GM12878 (cell line): ENCODE results near the gene PTCH2. TPM values are rescaled to one million over a fixed set of nuclear protein-coding genes. Genes with fewer than 3 reads are reported as not detected.
A peak's percentile ranks its signal among the peaks of the same experiment; 100 is the strongest.

Experiments
- ATAC-seq: fragments of 200-7000 bp; cut with Tn5 transposase; 3 replicates; pipeline ENCODE4 v1.9.1; 2020; ENCODE audit warnings: mild to moderate bottlenecking, moderate library complexity
- BruUV-seq: library from RNA; stranded (reverse); fragments of 400-500 nt; replicated peaks from 2 replicates; lab custom pipeline; 2021; lab: Mats Ljungman, UMichigan
- CTCF ChIA-PET: fragments of 300-600 bp; sonication (Branson Sonifier 250); formaldehyde crosslinking; extraction: SDS; loops from one replicate; lab custom pipeline; 2021; ENCODE audit warnings: inconsistent platforms; lab: Yijun Ruan, JAX
- POLR2A ChIA-PET: fragments of 350-600 bp; formaldehyde crosslinking; extraction: SDS; loops from one replicate; lab custom pipeline; 2021; ENCODE audit warnings: inconsistent platforms; lab: Charles Lee
- RAD21 ChIA-PET: fragments of 300-600 bp; sonication (Branson Sonifier 250); formaldehyde crosslinking; loops from one replicate; lab custom pipeline; 2023; ENCODE audit warnings: antibody characterized with exemption; ENCODE audit not compliant: unreplicated experiment; lab: Charles Lee
- SMC1A ChIA-PET: fragments of 300-600 bp; sonication (Branson Sonifier 250); formaldehyde crosslinking; loops from one replicate; lab custom pipeline; 2023; ENCODE audit not compliant: unreplicated experiment, uncharacterized antibody; lab: Charles Lee
- DNase-seq: peaks from one replicate; pipeline ENCODE4 v3.0.0-alpha.2; 2011; ENCODE audit warnings: low read depth, low spot score
- FAIRE-seq: peaks from 3 replicates; lab custom pipeline; 2011; peaks lifted over from hg19 to GRCh38; lab: Jason Lieb, UNC
- H2AFZ ChIP-seq: 2 replicates; pipeline ENCODE4 v1.6.0; 2011; ENCODE audit warnings: low read depth, low read length, control low read depth; ENCODE audit not compliant: control insufficient read depth
- H3K27ac ChIP-seq: 2 replicates; pipeline ENCODE4 v1.5.1; 2011; ENCODE audit warnings: control low read depth; ENCODE audit not compliant: control insufficient read depth, insufficient read depth
- H3K27me3 ChIP-seq, 2 experiments: replicated peaks in 1 of 2; 2 replicates each; pipeline versions ENCODE4 v1.6.0 to v1.6.1; 2011; ENCODE audit warnings: low read length in 1 of 2; ENCODE audit not compliant: control insufficient read depth in 2 of 2, insufficient read depth in 2 of 2
- H3K36me3 ChIP-seq, 2 experiments: 2 replicates each; pipeline ENCODE4 v1.5.1; 2011; ENCODE audit warnings: low read length in 1 of 2; ENCODE audit not compliant: control insufficient read depth in 2 of 2, insufficient read depth in 2 of 2
- H3K4me1 ChIP-seq: 2 replicates; pipeline ENCODE4 v1.6.1; 2011; ENCODE audit warnings: mild to moderate bottlenecking, low read length, moderate library complexity, mixed read lengths; ENCODE audit not compliant: control insufficient read depth, insufficient read depth
- H3K4me2 ChIP-seq: 2 replicates; pipeline ENCODE4 v1.6.0; 2011; ENCODE audit warnings: control low read depth; ENCODE audit not compliant: control insufficient read depth, insufficient read depth
- H3K4me3 ChIP-seq: fragments of 200-600 bp; sonication (generic); 2 replicates; pipeline ENCODE4 v1.5.1; 2016
- H3K79me2 ChIP-seq: 2 replicates; pipeline ENCODE4 v1.6.0; 2011; ENCODE audit warnings: low read length; ENCODE audit not compliant: control insufficient read depth, insufficient read depth
- H3K9ac ChIP-seq: 2 replicates; pipeline ENCODE4 v1.8.0; 2011; ENCODE audit warnings: low read length, control low read depth, mixed read lengths; ENCODE audit not compliant: control insufficient read depth, insufficient read depth
- H3K9me3 ChIP-seq: replicated peaks from 3 replicates; pipeline ENCODE4 v1.5.1; 2011; ENCODE audit warnings: mild to moderate bottlenecking, low read length; ENCODE audit not compliant: control insufficient read depth, insufficient read depth
- H4K20me1 ChIP-seq: 2 replicates; pipeline ENCODE4 v1.6.0; 2011; ENCODE audit not compliant: control insufficient read depth, insufficient read depth
- BCL11A ChIP-seq: IDR thresholded peaks from 2 replicates; pipeline ENCODE4 v1.6.1; 2011; ENCODE audit warnings: low read depth, low read length
- ETV6 ChIP-seq, 2 experiments: fragments of 450-650 bp in 1 of 2; IDR thresholded peaks in 1 of 2; conservative IDR thresholded peaks in 1 of 2; 2 replicates each; pipeline ENCODE4 v1.6.1; 2014; ENCODE audit warnings: antibody characterized with exemption in 1 of 2, borderline replicate concordance in 1 of 2, low read depth in 1 of 2, mild to moderate bottlenecking in 1 of 2, moderate library complexity in 1 of 2
- FOXK2 ChIP-seq: fragments of 450-650 bp; IDR thresholded peaks from 2 replicates; pipeline ENCODE4 v1.6.1; 2017; ENCODE audit warnings: mild to moderate bottlenecking, moderate library complexity
- FOXM1 ChIP-seq: IDR thresholded peaks from 2 replicates; pipeline ENCODE4 v1.6.1; 2012; ENCODE audit warnings: low read depth, mild to moderate bottlenecking, inconsistent platforms, low read length, moderate library complexity
- GABPA ChIP-seq: IDR thresholded peaks from 2 replicates; pipeline ENCODE4 v1.6.1; 2014; ENCODE audit warnings: antibody characterized with exemption, low read depth, mild to moderate bottlenecking, inconsistent platforms
- HDAC6 ChIP-seq: fragments of 200-600 bp; sonication (generic); IDR thresholded peaks from one replicate; pipeline ENCODE4 v1.8.0; 2017; ENCODE audit warnings: antibody characterized with exemption; ENCODE audit not compliant: unreplicated experiment
- IKZF1 ChIP-seq: fragments of 450-650 bp; conservative IDR thresholded peaks from 2 replicates; pipeline ENCODE4 v1.6.1; 2017; ENCODE audit warnings: antibody characterized with exemption, mild to moderate bottlenecking
- MTA2 ChIP-seq: fragments of 450-650 bp; IDR thresholded peaks from 2 replicates; pipeline ENCODE4 v1.6.1; 2016; ENCODE audit warnings: low read depth, mild to moderate bottlenecking, moderate library complexity
- MXI1 ChIP-seq: fragments of 150-350 bp; IDR thresholded peaks from 2 replicates; pipeline ENCODE4 v1.6.1; 2011; ENCODE audit warnings: low read depth, mild to moderate bottlenecking, inconsistent platforms, low read length, improper control_type of control experiment
- MYB ChIP-seq: fragments of 150-350 bp; IDR thresholded peaks from 2 replicates; pipeline ENCODE4 v1.6.1; 2014; ENCODE audit warnings: mild to moderate bottlenecking, low read depth, low read length, borderline replicate concordance
- NFYA ChIP-seq: IDR thresholded peaks from 2 replicates; pipeline ENCODE4 v1.6.1; 2011; ENCODE audit warnings: low read depth, mild to moderate bottlenecking, low read length, improper control_type of control experiment, borderline replicate concordance
- RELA ChIP-seq: fragments of 450-650 bp; IDR thresholded peaks from 2 replicates; pipeline ENCODE4 v1.8.0; 2014; ENCODE audit warnings: borderline replicate concordance; ENCODE audit not compliant: partially characterized antibody
- RUNX3 ChIP-seq: IDR thresholded peaks from 2 replicates; pipeline ENCODE4 v1.6.1; 2012; ENCODE audit warnings: low read length, inconsistent platforms
- SIN3A ChIP-seq: IDR thresholded peaks from 2 replicates; pipeline ENCODE4 v1.6.1; 2012; ENCODE audit warnings: low read depth, low read length, improper control_type of control experiment
- SIX5 ChIP-seq: IDR thresholded peaks from 2 replicates; pipeline ENCODE4 v1.6.1; 2011; ENCODE audit warnings: mild to moderate bottlenecking, low read depth, low read length, moderate library complexity; ENCODE audit not compliant: severe bottlenecking
- TCF7 ChIP-seq: IDR thresholded peaks from 2 replicates; pipeline ENCODE4 v1.6.1; 2014; ENCODE audit warnings: antibody characterized with exemption, borderline replicate concordance
- ZNF207 ChIP-seq: fragments of 450-650 bp; IDR thresholded peaks from 2 replicates; pipeline ENCODE4 v1.6.1; 2014; ENCODE audit warnings: antibody characterized with exemption, mild to moderate bottlenecking, borderline replicate concordance
- WGBS: methylation state at CpG from one replicate; pipeline ENCODE4 v1.1.6; 2016; ENCODE audit warnings: low lambda C conversion rate; ENCODE audit not compliant: insufficient replicate concordance, insufficient coverage; ENCODE audit errors: missing lambda C conversion rate; 5-methylcytosine and 5-hydroxymethylcytosine counted together
- in situ Hi-C: fragments of 300-500 bp; cut with MboI; formaldehyde crosslinking; loops from 9 replicates; pipeline ENCODE4 v1.14.3; 2018; ENCODE audit warnings: mixed read lengths
- intact Hi-C: fragments of 100-400 bp; cut with micrococcal nuclease; formaldehyde crosslinking; loops from one replicate; pipeline ENCODE4 v1.14.2; 2022; ENCODE audit not compliant: unreplicated experiment
- polyA plus RNA-seq, 11 experiments: library from polyadenylated mRNA; depleted of rRNA in 4 of 11; unstranded in 6 of 11; stranded (reverse) in 5 of 11; fragments of >200 nt; fragmentation: Nextera tagmentation in 4 of 11; fragmentation: Illumina TruSeq in 1 of 11; extraction: Ambion mirVana in 4 of 11; extraction: Trizol in 1 of 11; gene quantifications; 1 replicate in 1 of 11; 2 replicates in 10 of 11; pipeline versions ENCODE4 v1.2.1 to v1.2.3, GENCODE V29; 2011 to 2016; ENCODE audit warnings: inconsistent platforms in 2 of 11, missing spikeins in 2 of 11, low read depth in 1 of 11
- total RNA-seq, 4 experiments: library from RNA; depleted of rRNA in 3 of 4; stranded (reverse); fragments of >200 nt in 3 of 4; fragmentation: Illumina TruSeq in 1 of 4; extraction: Trizol in 1 of 4; gene quantifications; 2 replicates each; pipeline versions ENCODE4 v1.2.1 to v1.2.3, GENCODE V29; 2013 to 2021
- TF ChIP-seq, protein P1 (sequence below): IDR thresholded peaks from 2 replicates; pipeline ENCODE4 v1.6.1; 2011; ENCODE audit warnings: low read depth, low read length, improper control_type of control experiment, borderline replicate concordance

PTCH2 gene
- total and polyA plus RNA-seq, 10 of the 15 experiments (the other 5 are each of a cell fraction or from before 2014, with no cell fraction given), result 0.03 to 8.4 (median 0.10) TPM

DNA sequence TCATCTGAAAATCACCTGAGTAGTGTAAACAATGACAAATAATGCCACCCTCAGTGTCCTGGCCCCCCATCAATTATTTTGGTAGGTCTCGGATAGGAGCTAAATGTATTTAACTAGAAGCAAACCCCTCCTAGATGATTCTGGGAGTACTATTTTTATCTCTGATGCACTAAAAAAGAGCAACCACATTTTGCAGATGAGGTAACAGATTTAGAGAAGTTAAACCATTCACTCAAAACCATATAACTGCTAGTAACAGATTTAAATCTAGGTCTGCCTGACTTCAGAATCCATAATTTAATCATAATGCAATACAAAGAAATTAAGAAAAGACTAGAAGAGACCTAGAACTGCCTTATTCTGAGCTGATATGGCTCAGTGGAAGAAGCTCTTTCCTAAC is 17.3 kb upstream of the PTCH2 start:
- no peaks in the 10 kb centered on the region for H3K9me3 ChIP-seq
- in situ Hi-C loops, result no loop called here
- FAIRE-seq, result no peak
- no peak overlapping the region for H2AFZ ChIP-seq
- DNase-seq, result no peak
- RAD21 ChIA-PET, result interaction anchor here (1.0 to 1.1 kb wide), 2 partner anchors 60 to 67 kb away, joined by 3 read pairs; partner anchors contain the start of gene PLK3
- H4K20me1 ChIP-seq, result no peaks in the 10 kb centered on the region
- no peaks in the 10 kb centered on the region for H3K27me3 ChIP-seq
- H3K9ac ChIP-seq, result no peak overlapping the region
- SMC1A ChIA-PET, result interaction anchor here (1.1 kb wide), 1 partner anchor 12 kb away, joined by 3 read pairs; no protein-coding TSS in a partner anchor
- peaks cover 8% of the 10 kb centered on the region for H3K4me1 ChIP-seq
- no peaks in the 10 kb centered on the region for H3K79me2 ChIP-seq
- TF ChIP-seq RUNX3 (peak; percentile 21; the same call in 1 of the 2 replicates), RELA (no peak)
- H3K4me2 ChIP-seq, result no peak overlapping the region
- H3K36me3 ChIP-seq, result peaks cover 0 to 5% of the 10 kb centered on the region in 2 experiments; a peak in 1 of 4 replicates
- H3K4me3 ChIP-seq, result no peak overlapping the region
- intact Hi-C loops, result no loop called here
- WGBS, result 58% methylated on average over 1 of the region's 1 CpG
- CTCF ChIA-PET, result interaction anchor here (1.5 kb wide), 1 partner anchor 24 kb away, joined by 4 read pairs; no protein-coding TSS in a partner anchor
- no peak overlapping the region for H3K27ac ChIP-seq
- no TSS peak for BruUV-seq
- no peak for ATAC-seq
- POLR2A ChIA-PET, result no interaction called here

GRCh38 chr1:44857446-44857845 is 14.4 kb upstream of the PTCH2 start:
- no peaks in the 10 kb centered on the region for H3K27me3 ChIP-seq
- H3K4me2 ChIP-seq, result no peak overlapping the region
- 98% methylated on average over 7 of the region's 7 CpGs for WGBS
- ChIA-PET RAD21 (no interaction called here), POLR2A (no interaction called here), SMC1A (no interaction called here), CTCF (no interaction called here)
- H4K20me1 ChIP-seq, result no peaks in the 10 kb centered on the region
- TF ChIP-seq FOXK2, result no peak
- TF ChIP-seq BCL11A, result no peak
- no peak for TF ChIP-seq FOXM1
- no peak for TF ChIP-seq SIN3A
- TF ChIP-seq SIX5, result no peak
- no peak for TF ChIP-seq MTA2
- no peak for TF ChIP-seq TCF7
- TF ChIP-seq NFYA, result no peak
- TF ChIP-seq MYB, result no peak
- no peak for TF ChIP-seq HDAC6
- no peak for TF ChIP-seq IKZF1
- no peak for TF ChIP-seq ZNF207
- TF ChIP-seq, protein P1, sequence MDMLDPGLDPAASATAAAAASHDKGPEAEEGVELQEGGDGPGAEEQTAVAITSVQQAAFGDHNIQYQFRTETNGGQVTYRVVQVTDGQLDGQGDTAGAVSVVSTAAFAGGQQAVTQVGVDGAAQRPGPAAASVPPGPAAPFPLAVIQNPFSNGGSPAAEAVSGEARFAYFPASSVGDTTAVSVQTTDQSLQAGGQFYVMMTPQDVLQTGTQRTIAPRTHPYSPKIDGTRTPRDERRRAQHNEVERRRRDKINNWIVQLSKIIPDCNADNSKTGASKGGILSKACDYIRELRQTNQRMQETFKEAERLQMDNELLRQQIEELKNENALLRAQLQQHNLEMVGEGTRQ, result no peak
- TF ChIP-seq ETV6 (conservative IDR thresholded peaks at IDR 0.05 in 1 of 2, IDR thresholded peaks at IDR 0.05 in 1 of 2; ENCODE audit: borderline replicate concordance in 1 of 2, low read depth in 1 of 2), result no peak
- no peak for TF ChIP-seq GABPA
- TF ChIP-seq MXI1, result no peak
- no peak for ATAC-seq
- H3K79me2 ChIP-seq, result no peaks in the 10 kb centered on the region
- no peak overlapping the region for H3K4me3 ChIP-seq
- FAIRE-seq, result no peak
- H3K9ac ChIP-seq, result no peak overlapping the region
- H3K27ac ChIP-seq, result no peak overlapping the region
- intact Hi-C loops (no loop called here), in situ Hi-C loops (no loop called here)
- BruUV-seq, result no TSS peak
- H3K36me3 ChIP-seq, result peaks cover 0 to 5% of the 10 kb centered on the region in 2 experiments; a peak in 1 of 4 replicates
- no peak overlapping the region for H2AFZ ChIP-seq
- no peak for DNase-seq
- H3K9me3 ChIP-seq, result no peaks in the 10 kb centered on the region
- peaks cover 8% of the 10 kb centered on the region for H3K4me1 ChIP-seq
